ENCODE measurements around the gene LGR5. TPM values are rescaled to one million over a fixed set of nuclear protein-coding genes. Genes with fewer than 3 reads are reported as not detected.
"Not testable (repeated sequence)": the region's sequence is repeated elsewhere in the genome, so short reads cannot be mapped to it uniquely, and the experiment has no call there.

Gene LGR5
- polyA plus RNA-seq, 1 donor, result 2.4 TPM

DNA sequence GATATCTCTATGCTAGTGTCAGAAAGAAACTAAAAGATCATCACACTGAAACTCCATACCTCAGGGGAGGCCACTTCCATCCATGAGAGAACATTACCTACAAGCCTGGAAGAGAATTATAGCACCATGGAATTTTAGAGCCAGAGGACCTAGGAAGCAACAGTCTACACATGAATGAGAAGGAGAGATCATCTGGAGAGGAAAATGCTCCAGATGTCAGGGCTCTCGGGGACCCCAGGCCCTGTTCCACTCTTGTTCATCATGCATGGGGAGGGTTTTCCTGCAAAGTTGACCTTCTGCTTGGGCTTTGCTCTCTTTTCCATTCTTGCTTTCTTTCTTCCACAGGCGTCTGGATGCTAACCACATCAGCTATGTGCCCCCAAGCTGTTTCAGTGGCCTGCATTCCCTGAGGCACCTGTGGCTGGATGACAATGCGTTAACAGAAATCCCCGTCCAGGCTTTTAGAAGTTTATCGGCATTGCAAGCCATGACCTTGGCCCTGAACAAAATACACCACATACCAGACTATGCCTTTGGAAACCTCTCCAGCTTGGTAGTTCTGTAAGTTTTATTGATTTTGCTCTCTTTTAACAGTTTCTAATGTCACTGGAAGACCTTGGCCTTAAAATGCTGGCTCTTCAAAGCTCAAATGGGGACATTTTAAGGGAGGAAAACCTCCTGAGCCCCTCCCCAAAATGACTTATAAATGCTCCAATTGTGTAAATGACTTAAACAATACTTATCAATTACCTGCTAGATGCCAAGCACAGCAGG lies 113.3 kb downstream of the LGR5 start:
- DNase-seq, result no peak

DNA sequence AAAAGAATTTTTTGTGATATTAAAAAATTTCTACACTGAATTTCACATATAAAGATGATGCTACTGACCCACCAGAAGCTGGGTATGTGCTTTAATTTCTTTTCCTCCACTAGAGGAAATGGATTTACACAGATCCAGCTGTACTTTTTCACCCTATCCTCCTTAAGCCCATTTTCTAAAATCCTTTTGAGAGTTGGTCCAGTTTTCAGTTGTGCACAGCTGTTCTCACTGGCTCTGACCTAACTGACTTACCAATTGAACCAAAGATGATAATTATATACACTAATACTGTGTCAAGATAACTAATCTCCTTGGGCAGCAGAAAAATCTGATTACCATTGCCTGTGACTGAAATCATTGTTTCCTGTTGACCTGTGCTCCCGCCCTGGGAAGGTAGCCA lies 115.6 kb downstream of the LGR5 start:
- DNase-seq, result no peak

- DNase-seq, result not testable (repeated sequence)
Observed at GRCh38 chr12:71555789-71556188, 116.2 kb downstream of the LGR5 start.

- no peak for DNase-seq
Observed at GRCh38 chr12:71556448-71556847, 116.8 kb downstream of the LGR5 start.

GRCh38 chr12:71556875-71557274 lies 117.3 kb downstream of the LGR5 start:
- no peak for DNase-seq

DNA sequence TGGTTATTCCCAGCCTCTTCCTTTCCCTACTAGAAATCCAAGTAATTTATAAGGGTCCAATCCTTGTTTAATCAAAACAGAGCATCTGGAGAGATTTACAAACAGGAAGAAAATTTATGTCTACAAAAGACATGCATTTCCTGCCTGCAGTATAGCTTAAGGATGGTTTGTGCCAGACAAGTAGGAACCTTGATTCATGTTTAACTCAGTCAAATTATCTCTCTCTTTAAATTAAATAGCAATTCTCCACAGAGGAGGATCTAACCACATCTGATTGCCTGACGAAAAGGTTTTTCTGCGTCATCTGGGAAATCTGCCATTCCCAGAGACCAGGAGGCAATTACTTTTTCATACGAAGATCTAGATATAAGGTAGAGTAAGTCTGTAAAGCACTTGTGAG lies 118.8 kb downstream of the LGR5 start:
- DNase-seq, result peak; percentile 23

GRCh38 chr12:71562676-71563595 lies 123.3 kb downstream of the LGR5 start:
- DNase-seq, result no peak

- no peak for DNase-seq
Observed at GRCh38 chr12:71565535-71565934, 125.9 kb downstream of the LGR5 start.

DNA sequence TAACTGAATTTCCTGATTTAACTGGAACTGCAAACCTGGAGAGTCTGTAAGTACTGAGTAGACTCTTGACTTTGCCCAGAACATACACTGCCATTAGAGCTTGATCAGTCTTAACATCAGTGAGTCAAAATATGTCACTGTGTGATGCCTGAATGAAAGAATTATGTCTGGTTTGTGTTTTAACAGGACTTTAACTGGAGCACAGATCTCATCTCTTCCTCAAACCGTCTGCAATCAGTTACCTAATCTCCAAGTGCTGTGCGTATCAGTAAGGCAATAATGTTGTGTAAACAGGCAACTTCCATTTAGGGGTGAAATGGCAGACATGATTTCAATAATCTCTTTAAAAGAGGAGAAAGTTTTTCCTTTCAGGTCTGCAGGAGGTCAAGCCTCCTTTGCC lies 127.1 kb downstream of the LGR5 start:
- DNase-seq, result no peak

DNA sequence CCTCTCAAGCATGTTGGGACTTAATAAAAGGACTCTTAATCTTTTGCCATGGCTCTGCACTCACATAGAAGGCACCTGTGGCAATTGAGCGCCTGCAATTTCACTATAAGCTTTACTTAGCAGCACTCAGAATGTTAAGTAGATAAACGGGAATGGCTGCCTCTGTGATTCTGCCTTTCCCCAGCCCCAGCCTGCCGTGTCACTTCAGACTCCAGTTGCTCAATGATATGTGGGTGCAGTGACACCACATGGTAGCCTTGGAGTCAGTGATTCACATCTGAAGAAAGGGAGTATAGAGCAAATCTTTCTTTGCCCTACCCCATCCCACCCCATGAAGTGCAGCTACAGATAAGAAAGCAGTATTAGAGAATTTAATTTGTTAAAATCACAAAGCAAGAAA lies 127.9 kb downstream of the LGR5 start:
- no peak for DNase-seq

DNA sequence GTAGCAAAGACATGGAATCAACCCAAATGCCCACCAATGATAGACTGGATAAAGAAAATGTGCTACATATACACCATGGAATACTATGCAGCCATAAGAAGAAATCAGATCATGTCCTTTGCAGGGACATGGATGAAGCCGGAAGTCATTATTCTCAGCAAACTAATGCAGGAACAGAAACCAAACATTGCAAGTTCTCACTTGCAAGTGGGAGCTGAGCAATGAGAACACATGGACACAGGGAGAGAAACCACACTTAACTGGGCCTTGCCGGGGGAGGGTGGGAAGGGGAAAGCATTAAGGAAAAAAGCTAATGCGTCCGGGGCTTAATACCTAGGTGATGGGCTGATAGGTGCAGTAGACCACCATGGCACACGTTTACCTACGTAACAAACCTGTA lies 130.3 kb downstream of the LGR5 start:
- not testable (repeated sequence) for DNase-seq

- no peak for DNase-seq
Observed at GRCh38 chr12:71576496-71576895, 136.9 kb downstream of the LGR5 start.

GRCh38 chr12:71578694-71579258 lies 139.2 kb downstream of the LGR5 start:
- no peak for DNase-seq

DNA sequence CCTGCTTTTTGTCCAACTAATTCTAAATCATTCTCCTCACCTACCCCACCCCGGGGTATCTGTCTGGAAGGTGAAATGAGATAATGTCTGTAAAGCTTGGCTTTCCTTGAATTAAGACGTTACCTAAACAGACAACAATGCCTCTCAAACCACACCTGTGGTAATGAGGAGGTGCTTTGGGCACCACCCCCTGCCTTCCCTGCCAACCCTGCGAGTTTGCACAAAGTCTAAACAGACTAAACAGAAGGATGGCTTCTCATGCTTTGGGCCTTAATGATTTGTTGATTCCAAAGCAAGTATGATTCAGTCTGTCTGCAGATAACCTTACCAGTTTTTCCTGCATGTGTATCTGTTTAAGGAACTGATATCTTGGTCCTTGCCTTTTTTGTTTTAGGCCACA lies 141.6 kb downstream of the LGR5 start:
- DNase-seq, result no peak

DNA sequence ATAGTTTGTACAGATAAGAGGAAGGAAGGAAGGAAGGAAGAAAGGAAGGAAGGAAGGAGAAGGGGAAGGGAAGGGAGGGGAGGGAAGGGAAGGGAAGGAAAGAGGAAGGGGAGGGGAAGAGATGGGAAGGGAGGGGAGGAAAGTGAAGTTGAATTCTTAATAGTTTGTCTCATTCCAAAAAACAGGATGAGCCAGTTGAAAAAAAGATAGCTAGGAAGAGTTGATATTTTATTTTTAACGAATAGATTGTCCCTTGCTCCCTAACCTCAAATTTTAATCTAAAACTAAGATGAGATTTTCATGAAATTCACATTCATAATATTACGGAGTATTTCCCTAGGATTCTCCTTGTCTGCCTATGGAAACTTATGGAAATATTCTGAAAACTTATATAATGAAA lies 143.3 kb downstream of the LGR5 start:
- DNase-seq, result no peak

DNA sequence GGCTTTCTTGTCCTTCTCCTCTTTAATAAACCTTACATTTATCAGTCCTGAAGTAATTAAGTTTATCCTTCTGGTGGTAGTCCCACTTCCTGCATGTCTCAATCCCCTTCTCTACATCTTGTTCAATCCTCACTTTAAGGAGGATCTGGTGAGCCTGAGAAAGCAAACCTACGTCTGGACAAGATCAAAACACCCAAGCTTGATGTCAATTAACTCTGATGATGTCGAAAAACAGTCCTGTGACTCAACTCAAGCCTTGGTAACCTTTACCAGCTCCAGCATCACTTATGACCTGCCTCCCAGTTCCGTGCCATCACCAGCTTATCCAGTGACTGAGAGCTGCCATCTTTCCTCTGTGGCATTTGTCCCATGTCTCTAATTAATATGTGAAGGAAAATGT lies 144.8 kb downstream of the LGR5 start:
- DNase-seq, result no peak

GRCh38 chr12:71585218-71585617 lies 145.6 kb downstream of the LGR5 start:
- no peak for DNase-seq

DNA sequence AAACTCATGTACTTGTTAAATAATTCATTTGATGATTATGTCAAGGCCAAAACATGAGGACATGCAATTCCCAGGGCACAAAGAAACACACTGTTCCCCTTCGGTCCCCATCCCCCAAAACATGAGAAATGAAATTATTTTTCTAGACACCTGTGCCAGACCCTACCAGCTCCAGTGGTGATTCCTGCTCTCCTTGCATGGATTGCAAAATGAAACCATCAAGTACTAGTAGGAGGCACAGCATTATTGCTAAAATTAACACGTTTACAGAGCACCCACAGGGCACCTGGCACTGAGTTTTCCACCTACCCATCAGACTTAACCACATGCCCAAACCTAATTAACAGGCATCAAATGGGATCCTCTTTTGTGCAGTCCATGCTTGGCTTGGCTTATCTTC lies 147.4 kb downstream of the LGR5 start:
- DNase-seq, result no peak

DNA sequence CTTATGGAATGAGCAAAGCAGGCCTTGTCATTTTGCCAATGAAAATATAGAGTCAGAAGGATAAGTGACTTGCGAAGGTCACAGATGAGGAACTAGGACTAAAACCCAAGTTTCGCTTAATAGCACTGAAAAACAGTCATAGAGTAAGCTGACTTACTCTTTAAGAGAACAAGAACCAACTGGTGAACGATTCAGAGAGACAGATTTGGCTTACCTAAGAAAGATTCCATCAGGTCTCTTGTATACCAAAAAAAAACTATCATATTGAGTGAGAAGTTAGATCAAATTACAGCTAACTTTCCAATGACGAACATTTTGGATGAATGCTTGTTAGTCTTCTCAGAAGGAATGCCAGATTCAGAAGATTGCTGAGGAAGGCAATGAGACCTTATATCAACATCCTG lies 149.9 kb downstream of the LGR5 start:
- no peak for DNase-seq

- no peak for DNase-seq
Observed at GRCh38 chr12:71591601-71592000, 152.0 kb downstream of the LGR5 start.

DNA sequence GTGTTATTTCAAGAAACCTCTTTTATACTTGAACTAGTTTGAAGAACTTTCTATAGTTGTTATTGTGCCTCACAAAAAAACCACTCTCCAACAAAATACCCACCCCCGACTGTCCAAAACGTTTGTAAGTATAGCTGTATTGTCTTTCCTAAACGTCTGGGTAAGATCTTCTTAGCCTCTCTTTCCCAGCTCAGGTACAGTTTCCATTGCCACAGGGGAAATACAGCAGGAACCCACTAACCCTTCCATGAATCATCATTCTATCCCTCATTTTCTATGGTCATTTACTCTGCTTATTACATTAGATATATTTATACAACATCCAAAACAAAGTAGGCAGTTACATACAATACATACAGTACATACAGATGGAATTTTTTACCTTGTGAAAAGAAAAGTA lies 153.2 kb downstream of the LGR5 start:
- DNase-seq, result no peak

DNA sequence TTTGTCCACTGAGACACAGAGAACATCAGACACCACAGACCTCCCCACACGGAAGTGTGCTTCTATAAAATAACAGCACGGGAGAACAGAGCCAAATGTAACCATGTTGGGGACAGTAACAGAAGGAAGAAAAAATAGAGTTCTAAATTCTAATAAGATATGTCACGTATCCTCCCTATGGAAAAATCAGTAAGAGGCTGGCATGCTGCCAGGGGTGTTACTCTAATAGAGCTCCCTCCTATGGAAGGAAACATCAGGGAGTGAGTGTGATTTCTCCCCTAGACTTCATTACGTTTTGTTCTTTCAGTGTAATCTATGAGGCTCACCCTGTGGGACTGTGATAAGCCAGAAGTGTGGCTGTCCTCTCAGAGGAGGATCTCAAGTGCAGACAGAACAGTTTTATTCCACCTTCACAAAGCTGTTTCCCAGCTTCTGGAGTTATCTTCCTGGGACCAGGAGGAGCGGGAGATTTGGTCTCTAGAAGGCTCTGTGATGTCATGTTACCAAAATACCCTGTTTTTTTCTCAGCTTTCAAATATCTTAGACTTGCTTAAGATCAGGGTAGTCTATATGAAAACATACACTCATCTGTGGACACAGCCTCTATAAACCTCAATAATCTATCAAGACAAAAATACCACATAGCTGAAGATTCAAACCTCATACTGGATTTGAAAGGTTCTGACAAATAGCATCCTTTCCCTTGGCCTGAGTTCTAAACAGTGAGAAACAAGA lies 154.8 kb downstream of the LGR5 start:
- peak; percentile 11 for DNase-seq

DNA sequence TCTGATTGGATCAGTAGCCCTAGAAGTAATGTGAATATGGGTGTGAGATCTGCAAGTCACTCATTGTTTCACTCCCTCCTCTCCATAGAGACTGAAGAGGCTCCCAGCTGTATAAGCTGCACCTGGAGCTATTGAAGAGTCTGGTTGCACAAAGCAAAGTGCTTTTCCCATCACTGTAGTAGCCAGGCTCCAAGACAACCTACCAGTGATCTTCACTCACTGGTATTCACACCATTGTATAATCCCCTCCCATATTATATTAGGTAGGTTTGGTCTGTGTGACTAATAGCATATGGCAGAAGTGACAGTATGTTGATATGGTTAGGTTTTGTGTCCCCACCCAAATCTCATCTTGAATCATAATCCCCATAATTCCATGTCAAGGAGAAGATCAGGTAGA lies 159.6 kb downstream of the LGR5 start:
- no peak for DNase-seq

Measured in hindlimb muscle (tissue), 1 donor.